ENCODE results near the gene OR5D14.

Gene OR5D14

GRCh38 chr11:55795256-55795655, at the start of gene OR5D14:
TSS of gene OR5D14 (plus strand) at chr11:55795556. CDS start at chr11:55795556, 0 bp downstream.
- no peak for DNase-seq

- DNase-seq = no peak
These were observed 22.2 kb upstream of the OR5D14 start, which contains the start of gene OR5D13 for GRCh38 chr11:55773138-55773537. TSS of gene OR5D13 (plus strand) at chr11:55773438. CDS start at chr11:55773438, 0 bp downstream.

GRCh38 chr11:55791606-55792005, 3.8 kb upstream of the OR5D14 start:
- DNase-seq = no peak

- no peak for DNase-seq
These were observed 2.0 kb upstream of the OR5D14 start for GRCh38 chr11:55793321-55793720.

- DNase-seq = no peak
These were observed 10.9 kb downstream of the OR5D14 start for GRCh38 chr11:55806248-55806647.

- DNase-seq = no peak
These were observed 15.7 kb downstream of the OR5D14 start, which contains the start of gene OR5L1 for GRCh38 chr11:55811067-55811466. TSS of gene OR5L1 (plus strand) at chr11:55811367. CDS start at chr11:55811467, 100 bp downstream.

GRCh38 chr11:55819330-55819729, 24.0 kb downstream of the OR5D14 start, which contains the start of gene OR5D18:
TSS of gene OR5D18 (plus strand) at chr11:55819630. CDS start at chr11:55819630, 0 bp downstream.
- no peak for DNase-seq

- DNase-seq = no peak
These were observed 31.6 kb downstream of the OR5D14 start, which contains the start of gene OR5L2 for GRCh38 chr11:55826919-55827318. TSS of gene OR5L2 (plus strand) at chr11:55827219. CDS start at chr11:55827219, 0 bp downstream.

- DNase-seq = no peak
These were observed 43.1 kb downstream of the OR5D14 start, which contains the start of gene OR5D16 for GRCh38 chr11:55838452-55838851. TSS of gene OR5D16 (plus strand) at chr11:55838752. CDS start at chr11:55838752, 0 bp downstream.

Measured in activated T-cell treated with anti-CD3 and anti-CD28 coated beads for 4 hours (primary cell).